ENCODE data around the gene STRIP2.
"Not testable (repeated sequence)": the region's sequence is repeated elsewhere in the genome, so short reads cannot be mapped to it uniquely, and the experiment has no call there.

STRIP2 gene

DNA sequence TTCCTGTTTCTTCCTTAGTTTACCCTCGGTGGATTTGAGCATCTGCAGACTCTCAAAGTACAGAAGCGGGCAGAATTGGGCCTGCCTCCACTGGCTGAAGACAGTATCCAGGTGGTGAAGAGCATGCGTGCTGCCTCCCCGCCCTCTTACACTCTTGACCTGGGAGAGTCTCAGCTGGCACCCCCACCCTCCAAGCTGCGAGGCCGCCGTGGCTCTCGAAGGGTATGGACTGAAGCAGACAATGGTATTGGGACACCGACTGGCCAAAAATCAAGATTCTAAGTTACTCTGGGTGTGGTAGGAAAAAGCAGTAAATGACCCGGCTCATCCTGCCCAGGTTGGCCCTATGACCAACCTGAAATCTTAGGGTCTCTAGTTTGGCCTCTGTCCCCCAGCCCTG is 22.2 kb downstream of the STRIP2 start:
- DNase-seq, result no peak

DNA sequence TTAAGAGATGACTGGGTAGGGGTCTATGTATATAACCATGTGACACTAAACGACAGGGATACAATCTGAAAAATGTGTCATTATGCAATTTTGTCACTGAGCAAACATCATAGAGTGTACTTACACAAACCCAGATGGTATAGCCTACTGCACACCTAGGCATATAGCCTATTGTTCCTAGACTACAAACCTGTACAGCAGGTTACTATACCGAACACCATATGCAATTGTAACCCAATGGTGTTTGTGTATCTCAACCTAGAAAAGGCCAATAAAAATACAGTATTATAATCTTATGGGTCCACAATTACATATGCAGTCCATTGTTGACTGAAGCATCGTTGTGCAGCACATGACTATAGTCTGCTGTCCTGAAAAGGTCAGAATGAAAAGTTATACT is 22.9 kb downstream of the STRIP2 start:
- DNase-seq, result no peak

DNA sequence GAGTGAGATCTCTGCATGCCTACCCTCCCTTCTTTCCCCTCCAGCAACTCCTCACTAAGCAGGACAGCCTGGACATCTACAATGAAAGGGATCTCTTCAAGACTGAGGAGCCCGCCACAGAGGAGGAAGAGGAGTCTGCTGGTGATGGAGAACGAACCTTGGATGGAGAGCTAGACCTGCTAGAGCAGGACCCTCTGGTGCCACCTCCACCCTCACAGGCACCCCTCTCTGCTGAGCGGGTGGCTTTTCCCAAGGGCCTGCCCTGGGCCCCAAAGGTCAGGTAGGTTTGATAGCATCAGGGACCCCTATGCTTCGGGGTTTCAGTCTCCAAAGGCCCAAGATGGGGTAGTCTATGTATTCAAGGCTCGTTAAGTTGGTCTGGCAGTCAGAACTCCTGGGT is 23.9 kb downstream of the STRIP2 start:
- no peak for DNase-seq

DNA sequence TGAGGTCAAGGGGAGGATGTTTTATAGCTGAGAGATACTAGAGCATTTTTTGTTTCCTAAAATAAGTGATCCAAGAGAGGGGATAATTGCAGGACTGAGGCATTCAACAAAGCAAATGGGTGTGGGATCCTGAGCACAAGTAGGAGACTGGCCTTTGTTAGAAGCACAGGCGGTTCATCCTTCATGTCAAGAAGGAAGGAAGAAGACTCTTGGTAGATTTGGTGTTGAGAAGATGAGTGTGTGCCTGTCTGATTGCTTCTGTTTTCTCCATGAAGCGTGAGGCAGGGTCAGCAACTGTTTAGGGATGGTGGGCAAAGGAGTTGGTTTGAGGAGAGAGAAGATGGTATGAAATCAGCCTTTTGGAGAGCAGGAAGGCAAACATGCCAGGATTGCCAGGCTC is 27.6 kb downstream of the STRIP2 start:
- no peak for DNase-seq

DNA sequence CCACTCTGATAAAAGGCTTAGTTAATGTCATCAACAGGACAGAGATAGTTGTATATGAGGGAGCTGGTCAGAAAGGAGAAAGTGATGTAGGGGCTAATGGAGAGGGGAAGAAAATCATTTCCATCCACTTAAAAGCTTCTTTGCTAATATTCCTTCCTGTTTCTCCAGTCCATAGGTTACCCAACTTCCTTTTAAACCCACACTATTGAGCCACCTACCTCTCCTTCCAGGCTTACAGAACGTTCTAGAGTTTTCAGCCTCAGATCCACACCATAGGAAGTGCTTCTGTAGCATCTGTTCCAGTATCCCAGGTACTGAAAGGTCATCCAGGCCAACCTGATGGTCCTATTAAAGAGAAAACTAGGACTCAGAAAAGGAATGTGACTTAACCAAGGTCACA is 28.2 kb downstream of the STRIP2 start:
- DNase-seq, result no peak

DNA sequence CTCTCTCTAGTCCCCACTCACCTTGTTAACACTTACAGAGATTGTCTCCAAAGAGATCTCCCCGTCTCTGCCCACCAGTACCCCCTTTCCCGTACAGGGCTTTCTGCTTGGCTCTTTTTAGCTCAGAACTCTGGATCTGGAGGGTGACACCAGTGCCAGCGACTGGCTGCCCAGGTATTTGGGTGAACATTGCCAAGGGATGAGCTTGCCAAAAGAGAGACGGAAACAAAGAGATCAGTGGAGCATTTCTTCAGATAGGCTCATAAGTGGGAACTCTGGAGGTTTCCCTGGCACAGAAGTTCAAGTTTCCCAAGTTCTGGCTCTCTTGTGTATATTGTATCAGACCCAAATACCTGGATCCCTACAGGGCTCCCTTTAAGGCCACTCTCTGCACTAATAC is 30.0 kb downstream of the STRIP2 start:
- DNase-seq, result no peak

DNA sequence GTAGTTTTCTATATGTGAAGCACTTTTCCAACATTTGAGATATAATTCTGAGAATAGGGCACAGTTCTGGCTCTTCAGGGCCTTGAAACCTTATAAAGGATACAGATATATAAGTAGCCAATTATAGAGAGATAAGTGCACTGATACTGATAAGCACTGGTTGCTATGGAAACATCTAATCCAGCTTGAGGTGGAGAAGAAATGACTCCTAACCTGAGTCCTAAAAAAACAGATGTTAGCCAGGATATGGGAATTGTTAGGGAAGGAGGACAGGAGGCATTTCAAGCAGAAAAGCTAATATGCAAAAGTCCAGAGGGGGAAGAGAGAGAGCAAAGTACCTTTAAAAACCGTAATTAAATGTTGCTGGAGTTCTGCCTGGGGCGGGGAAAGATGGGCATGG is 30.8 kb downstream of the STRIP2 start:
- no peak for DNase-seq

DNA sequence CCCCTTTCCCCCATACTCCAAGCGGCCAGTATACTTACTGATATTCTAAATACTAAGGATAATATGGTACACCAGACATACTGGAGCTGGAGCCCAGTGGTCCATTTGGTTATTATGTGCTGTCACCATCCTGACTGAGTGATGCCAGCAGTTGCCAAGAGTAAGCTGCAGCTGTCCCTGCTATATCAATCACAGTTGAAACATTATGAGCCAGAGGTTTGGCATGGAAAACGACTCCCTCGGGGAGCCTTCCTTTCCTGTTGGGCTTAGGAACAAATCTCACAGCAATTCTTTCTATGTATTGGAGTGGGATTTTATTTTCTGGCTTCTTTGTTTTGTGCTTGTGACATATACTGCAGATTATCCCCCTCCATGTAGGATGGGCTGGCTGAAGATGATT is 32.6 kb downstream of the STRIP2 start:
- no peak for DNase-seq

DNA sequence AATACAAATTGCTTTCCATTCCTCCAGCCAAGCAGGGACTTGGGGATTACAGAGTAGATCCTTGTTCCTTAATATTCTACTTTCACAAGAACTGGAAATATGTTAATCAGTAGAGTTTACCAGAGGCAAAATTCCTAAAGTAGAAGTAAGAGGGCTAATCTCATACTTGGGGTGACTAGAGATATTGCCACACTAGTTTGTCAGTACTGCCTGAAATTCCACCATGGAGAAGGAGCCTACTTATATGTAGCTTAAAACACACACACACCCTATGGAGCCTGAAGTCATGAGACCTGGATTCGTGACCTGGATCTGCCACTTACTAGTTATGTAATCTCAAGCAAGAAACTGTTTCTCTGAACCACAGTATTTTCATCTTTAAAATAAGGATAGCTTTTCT is 33.9 kb downstream of the STRIP2 start:
- DNase-seq, result no peak

DNA sequence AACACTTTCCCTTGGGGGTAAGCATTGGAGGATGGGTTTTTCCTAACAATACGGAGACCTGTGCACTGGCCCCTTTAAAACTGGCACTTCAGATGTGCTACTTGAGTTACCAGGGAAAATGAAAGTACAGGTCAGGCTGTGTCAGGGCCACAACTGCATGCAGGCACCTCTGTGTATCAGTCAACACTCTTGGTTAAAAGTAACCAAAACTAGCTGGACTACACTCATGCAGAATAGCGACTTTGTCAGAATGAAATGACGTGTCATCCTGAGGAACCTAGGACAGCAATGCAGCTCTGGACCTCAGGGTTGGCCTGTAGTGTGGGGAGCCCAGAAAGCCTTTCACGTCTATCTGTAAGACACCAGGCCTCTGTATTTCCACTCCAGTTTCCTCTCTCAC is 34.3 kb downstream of the STRIP2 start:
- no peak for DNase-seq

DNA sequence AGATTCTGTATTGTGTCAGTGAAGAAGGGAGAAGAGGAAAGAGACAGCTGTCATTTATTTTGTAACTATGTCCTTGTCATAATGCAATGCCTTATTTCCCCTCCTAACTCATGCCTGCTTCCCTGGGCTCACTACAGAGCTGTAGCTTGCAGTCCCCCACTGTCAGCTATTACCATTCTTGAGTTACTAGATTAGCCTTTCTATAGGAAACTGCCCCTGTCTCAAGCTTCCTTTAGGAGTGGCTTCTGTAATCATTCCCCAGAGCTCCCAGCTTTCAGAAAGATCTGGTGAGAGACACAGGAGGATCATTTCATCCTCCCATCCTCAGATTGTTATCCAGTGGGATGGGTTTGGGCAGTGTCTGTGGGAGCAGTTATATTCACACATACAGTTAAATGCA is 35.7 kb downstream of the STRIP2 start:
- DNase-seq, result no peak

DNA sequence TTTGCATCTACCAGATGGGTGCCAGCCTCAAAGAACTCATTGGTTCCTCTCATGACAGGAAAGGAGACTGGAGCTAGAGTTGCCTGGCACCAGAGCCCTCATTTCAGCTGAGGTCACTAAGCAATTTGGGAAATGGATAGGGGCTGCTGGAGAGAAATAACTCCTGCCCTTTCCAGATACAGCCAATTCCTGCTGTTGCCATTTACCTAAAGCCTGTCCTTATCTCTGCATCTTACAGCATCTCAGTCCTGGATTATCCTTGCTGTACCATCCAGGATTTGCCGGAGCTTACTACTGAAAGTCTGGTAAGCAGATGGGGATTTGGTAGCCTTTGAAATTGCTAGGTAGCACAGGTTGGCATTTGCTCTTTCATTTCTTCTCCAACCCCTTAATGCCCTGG is 36.2 kb downstream of the STRIP2 start:
- DNase-seq, result no peak

DNA sequence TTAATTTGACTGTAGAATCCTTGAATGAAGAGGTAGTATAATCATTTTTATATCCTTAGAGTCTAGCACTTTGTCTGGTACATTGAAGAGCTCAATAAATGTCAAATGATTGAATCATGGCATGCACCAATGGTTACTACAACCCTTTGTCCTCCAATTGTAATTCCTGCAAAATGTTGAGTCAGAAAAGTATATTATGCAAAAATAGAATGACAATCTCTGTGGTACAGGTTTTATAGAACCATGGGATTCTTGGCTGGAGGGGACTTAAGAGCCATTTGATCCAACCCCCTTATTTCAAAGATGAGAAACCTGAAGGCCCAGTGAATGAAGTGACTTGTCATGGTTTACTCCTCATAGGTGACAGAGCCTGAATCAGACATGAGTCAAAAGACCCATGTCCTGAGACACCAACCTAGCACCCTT is 37.2 kb downstream of the STRIP2 start:
- no peak for DNase-seq

DNA sequence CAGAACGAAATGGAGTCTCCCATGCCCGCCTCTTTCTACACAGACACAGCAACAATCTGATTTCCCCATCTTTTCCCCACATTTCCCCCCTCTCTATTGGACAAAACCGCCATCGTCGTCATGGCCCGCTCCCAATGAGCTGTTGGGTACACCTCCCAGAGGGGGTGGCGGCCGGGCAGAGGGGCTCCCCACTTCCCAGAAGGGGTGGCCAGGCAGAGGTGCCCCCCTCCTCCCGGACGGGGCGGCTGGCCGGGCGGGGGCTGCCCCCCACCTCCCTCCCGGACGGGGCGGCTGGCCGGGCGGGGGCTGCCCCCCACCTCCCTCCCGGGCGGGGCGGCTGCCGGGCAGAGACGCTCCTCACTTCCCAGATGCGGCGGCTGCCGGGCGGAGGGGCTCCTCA is 41.7 kb downstream of the STRIP2 start:
- not testable (repeated sequence) for DNase-seq

DNA sequence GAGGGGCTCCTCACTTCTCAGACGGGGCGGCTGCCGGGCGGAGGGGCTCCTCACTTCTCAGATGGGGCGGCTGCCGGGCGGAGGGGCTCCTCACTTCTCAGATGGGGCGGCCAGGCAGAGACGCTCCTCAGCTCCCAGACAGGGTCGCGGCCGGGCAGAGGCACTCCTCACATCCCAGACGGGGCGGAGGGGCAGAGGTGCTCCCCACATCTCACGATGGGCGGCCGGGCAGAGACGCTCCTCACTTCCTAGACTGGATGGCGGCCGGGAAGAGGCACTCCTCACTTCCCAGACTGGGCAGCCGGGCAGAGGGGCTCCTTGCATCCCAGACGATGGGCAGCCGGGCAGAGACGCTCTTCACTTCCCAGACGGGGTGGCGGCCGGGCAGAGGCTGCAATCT is 42.2 kb downstream of the STRIP2 start:
- not testable (repeated sequence) for DNase-seq

DNA sequence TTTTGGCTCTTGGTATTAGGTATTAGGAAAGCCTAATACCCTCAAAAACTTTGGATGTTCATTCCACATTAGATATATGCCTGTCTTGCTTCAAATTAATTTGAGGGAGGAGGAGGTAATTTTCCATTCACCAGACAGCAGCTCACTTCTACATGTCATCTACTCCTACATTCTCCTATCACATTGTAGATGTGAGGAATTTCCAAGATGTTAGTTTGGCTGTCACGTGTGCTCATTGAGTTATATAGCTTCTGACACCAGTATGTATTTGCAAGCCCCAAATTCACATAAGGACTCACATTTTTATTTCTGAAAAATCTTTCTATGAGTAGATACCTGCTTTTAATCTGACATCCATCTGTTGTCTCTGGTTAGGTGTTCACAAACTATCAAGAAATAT is 45.6 kb downstream of the STRIP2 start:
- no peak for DNase-seq

DNA sequence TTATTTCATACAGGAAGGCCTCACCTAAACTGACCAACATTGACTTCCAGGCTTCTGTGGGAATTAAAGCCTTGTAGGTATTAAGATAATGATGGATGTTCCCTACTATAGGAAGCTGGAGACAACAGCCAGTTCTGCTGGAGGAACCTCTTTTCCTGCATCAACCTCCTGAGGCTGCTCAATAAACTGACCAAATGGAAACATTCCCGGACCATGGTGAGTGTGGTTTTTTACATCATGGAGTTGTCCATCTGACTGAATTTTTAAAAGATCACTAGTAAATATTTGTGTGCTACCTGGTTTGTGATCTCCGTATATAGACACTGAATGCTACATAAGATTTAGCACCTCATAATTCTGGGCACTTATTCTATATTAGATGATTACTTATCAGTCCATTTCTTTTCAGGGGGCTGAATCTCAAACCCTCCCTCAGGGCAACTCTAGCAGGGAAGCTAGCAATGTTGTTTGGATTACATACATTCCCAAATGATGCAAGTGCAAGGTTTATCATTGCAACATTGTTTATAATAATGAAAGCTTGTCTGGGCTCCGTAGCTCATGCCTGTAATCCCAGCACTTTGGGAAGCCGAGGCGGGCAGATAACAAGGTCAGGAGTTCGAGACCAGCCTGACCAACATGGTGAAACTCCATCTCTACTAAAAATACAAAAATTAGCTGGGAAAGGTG is 46.6 kb downstream of the STRIP2 start:
- no peak for DNase-seq

DNA sequence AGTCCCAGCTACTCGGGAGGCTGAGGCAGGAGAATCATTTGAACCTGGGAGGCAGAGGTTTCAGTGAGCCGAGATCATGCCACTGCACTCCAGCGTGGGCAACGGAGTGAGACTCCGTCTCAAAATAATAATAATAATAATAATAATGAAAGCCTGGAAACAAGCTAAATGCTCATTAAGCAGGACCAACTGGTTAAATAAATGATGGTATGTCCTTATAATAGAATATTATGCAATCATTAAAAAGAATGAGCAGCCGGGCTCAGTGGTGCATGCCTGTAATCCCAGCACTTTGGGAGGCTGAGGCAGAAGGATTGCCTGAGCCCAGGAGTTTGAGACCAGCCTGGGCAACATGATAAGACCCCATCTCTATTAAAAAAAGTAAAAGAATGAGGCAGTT is 47.1 kb downstream of the STRIP2 start:
- DNase-seq, result not testable (repeated sequence)

DNA sequence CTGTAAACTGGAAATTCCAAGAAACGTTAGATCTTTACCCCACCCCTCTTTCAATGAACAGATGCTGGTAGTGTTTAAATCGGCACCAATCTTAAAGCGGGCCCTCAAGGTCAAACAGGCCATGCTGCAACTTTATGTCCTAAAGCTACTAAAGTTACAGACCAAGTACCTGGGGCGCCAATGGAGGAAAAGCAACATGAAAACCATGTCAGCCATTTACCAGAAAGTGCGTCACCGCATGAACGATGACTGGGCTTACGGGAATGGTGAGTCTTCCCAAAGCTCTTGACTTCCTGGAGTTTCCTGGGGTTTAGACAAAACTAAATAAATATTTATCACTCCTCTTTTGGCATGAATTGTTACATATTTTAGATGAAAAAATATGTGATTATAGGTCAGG is 48.5 kb downstream of the STRIP2 start:
- DNase-seq, result no peak

DNA sequence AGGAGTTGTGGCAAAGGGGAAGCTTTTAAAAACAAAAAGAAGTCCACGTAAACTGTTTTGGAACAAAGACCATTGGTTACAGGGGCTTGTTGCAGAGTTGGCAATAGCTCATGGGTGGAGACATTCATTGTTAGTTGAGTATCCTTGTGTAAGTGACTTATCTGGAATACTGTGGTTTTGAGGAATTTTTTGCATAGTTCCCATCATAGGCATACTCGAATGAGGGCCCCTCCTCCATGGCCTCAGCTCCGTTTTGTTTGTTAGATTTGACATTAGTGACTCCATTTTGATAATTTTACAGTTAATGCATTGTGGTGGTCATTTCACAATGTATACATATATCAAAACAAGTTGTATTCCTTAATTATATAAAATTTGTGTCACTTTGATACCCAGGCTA is 55.3 kb downstream of the STRIP2 start:
- DNase-seq, result no peak

DNA sequence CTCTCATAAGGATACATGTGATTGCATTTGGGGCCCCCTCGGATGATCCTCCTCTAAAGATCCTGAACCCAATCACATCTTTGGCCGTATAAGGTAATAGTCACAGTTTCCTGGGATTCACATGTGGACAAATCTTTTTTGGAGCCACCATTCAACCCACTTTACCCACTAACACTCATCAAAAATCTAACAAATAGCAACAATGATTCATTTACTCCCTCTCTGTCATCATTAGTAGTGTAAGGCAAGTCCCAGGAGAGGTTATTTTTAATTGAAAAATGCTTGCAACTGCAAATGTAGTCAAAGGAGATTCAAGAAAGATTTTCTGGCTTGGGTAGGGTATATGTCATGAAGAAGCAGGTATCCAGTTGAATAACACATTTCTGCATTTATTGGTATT is 58.2 kb downstream of the STRIP2 start:
- DNase-seq, result no peak

DNA sequence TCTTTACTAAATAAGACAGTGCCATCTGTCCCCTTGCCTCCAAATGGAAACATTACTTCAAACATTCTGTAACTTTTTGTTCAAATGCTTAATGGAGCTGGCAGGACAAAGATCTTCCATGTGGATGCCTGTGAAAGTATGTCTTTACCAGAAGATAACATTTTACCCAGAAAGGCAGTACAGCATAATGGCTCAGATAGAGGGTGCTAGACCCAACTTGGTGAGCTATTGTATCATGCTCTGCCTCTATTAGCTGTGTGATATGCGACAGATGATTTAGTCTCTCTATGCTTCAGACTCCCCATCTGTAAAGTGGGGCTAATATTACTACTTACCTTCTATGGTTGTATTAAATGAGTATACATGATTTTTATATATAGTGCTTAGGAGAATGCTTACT is 59.3 kb downstream of the STRIP2 start:
- no peak for DNase-seq

DNA sequence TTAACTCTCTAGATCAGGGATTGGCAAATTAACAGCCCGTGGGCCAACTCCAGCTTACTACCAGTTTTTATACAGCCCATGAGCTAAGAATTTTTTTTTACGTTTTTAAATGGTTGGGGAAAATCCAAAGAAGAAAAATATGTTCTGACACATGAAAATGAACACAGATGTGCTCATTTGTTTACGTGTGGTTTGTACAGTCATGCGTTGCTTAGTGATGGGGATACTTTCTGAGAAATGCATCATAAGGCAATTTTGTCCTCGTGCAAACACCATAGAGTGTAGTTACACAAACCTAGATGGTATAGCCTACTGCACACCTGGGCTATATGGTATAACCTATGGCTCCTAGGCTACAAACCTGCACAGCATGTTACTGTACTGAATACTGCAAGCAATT is 59.8 kb downstream of the STRIP2 start:
- no peak for DNase-seq

DNA sequence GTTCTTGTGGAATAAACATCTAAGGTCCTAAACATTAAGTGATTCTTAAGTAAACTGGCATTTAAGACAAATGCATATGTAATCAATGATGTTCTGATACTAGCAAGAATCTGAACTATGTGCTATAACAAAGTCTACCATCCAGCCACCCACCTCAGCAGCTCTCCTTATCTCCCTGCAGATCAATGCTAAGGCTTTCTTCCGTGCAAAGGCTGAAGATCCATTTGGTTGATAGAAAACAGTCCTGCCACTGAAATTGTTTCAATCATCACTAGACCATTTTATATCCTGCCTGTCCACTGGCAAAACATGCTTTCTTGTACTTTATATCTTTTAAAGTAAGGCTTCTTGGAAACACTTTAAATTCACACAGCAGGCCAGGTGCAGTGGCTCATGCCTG is 61.8 kb downstream of the STRIP2 start:
- no peak for DNase-seq

DNA sequence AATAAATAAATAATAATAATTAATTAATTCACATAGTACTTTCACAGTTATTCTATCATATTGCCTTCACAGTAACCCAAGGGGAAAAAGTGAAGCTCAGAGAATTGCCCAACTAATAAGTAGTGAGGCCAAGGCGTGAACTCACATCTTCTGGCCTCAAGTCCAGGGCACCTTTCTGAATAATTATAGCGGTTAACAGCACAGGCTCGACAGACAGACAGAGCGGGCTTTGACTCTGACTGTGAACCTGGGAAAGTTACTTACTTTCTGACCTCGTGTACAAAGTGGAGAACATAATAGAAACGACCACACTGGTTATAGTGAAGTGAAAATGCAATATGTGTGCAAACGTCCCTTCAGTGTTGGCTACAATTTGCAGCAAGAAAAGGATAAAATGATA is 62.4 kb downstream of the STRIP2 start:
- DNase-seq, result no peak

DNA sequence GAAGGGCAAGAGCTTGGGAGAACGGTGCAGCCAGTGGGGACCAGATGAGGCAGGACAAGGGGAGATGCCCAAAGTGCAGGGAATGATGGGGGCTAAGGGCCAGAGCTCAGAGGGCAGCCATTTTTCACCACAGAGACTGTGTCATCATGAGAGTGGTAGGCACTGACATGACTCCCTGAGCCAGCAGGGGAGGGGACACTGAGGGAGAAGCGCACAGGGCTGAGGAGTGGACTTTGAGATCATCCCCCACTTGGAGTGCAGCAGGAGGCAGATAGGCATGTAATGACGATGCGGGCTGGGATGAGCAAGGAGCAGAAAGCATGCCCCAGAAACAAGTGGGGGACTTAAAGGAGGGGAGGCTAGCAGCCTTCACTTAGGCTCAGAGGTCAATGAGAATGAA is 62.9 kb downstream of the STRIP2 start:
- DNase-seq, result no peak

Measured in SIG-M5 (cell line).